Stimulated activated CD8-positive, alpha-beta memory T cell treated with anti-CD3 and anti-CD28 coated beads, Interleukin-7, amount 100 ng/mL, for 24 hours (primary cell): ENCODE data around the gene NDUFA3.

Experiments
- DNase-seq: peaks from one replicate; pipeline ENCODE4 v3.0.0-alpha.2; 2020; ENCODE audit warnings: low read depth

Gene NDUFA3

DNA sequence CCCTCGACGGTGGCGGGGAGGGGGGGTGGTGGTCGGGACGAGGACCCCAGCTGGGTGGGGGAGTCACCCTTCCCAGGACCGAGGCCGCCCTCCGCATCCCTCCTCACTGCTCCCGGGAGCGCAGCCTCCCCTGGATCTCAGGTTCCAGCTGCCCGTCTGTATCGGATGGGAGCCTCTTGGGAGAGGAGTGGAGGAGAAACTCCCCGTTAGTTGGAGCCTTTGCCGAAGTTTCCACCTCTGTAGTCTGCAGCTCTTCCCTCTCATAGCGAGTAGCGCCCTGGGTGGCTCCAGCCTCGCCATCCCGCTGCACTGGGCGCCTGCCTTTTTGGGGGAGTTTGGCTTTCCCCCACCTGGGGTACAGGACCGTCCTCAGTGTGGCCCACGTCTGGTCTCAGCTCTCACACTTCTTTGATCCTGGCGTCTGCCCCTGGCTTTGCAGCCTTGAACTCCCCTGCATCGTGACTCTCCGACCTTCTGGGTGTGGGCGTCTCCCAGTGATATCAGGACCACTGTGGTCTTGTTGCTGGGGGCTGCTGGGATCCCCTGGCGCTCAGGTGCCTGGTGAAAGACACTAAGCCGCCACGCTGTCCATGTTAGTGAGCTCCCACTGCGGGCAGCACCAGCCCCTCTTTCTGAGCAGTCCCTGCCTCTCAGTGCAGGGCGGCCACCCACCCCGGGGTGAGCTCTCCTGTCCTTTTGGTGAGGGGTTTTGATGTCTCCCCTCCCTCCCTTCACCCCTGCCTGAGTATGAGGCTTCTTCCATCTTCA lies 36.0 kb downstream of the NDUFA3 start:
- DNase-seq, result no peak

GRCh38 chr19:54141356-54141755 lies 38.7 kb downstream of the NDUFA3 start:
- no peak for DNase-seq

DNA sequence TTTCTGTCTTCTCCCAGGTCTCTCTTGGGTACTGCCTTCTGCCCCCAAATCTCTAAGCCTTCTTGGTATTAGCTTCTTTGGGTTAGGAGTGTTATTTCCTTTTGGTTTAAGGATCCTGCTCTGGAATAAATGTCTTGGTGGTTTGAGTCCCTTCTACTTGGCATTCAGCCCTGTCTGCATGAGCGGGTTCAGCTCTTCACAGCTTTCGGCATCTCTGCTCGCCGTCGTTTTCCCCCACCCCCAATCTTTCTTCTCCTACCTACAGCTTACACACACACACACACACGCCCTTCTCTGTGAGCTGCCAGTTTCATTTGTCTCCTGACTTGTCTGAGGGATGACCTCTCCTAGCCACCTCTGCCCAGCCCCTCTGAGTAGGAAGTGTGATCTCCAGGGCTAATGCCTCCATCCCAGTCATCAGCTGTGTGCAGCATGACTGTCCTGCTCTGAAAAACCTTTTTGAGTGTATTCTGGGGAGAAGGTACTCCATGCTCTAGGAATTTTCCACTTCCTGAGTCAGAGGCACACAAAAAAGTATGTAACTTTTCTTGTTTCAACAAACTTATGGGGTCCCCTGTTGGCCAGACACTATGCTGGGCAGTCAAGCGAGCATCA lies 39.6 kb downstream of the NDUFA3 start:
- no peak for DNase-seq

DNA sequence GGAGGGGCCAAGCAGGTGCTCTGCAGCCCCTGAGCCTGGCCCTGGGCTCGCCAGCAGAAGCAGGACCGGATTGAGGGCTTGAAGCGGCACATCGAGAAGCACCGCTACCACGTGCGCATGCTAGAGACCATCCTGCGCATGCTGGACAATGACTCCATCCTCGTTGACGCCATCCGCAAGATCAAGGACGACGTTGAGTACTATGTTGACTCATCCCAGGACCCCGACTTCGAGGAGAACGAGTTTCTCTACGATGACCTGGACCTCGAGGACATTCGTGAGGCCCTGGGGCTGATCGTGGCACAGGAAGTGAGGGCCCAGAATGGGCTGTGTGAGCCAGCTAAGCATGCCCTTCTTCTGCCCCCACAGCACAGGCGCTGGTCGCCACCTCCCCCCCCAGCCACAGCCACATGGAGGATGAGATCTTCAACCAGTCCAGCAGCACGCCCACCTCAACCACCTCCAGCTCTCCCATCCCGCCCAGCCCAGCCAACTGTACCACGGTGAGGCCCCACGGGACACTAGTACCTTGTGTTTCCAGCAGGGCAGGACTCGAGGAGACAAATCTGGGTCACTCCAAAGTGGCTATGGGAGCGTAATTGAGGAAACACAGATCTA lies 43.0 kb downstream of the NDUFA3 start:
- no peak for DNase-seq

DNA sequence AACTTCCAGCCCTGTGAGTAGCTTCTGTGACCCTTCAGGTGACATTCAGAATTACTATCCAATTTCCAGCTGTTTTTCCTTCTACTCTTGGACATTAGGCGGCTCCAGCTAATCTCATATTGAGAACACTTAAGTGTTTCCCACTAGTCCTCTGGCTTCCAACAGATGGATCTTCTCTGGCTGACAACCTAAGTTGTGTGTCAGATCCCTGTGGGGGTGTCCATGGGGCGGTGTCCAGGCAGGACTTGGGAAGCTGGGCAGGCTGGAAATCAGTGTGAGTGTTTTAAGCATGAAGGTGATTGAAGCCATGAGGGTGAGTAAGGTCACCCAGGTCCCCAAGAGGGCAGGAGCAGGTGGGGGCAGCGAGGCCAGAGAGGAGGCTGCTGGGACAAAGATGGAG lies 45.0 kb downstream of the NDUFA3 start:
- no peak for DNase-seq

DNA sequence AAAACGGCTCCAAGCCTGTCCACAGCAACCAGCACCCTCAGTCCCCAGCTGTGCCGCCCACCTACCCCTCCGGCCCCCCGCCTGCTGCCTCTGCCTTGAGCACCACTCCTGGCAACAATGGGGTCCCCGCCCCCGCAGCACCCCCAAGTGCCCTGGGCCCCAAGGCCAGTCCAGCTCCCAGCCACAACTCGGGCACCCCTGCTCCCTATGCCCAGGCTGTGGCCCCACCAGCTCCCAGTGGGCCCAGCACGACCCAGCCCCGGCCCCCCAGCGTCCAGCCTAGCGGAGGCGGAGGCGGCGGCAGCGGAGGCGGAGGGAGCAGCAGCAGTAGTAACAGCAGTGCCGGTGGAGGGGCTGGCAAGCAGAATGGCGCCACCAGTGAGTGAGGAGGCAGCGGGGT lies 45.5 kb downstream of the NDUFA3 start:
- DNase-seq, result no peak

GRCh38 chr19:54149021-54149812 lies 46.6 kb downstream of the NDUFA3 start:
- no peak for DNase-seq

GRCh38 chr19:54151362-54152035 lies 48.8 kb downstream of the NDUFA3 start:
- DNase-seq, result no peak

DNA sequence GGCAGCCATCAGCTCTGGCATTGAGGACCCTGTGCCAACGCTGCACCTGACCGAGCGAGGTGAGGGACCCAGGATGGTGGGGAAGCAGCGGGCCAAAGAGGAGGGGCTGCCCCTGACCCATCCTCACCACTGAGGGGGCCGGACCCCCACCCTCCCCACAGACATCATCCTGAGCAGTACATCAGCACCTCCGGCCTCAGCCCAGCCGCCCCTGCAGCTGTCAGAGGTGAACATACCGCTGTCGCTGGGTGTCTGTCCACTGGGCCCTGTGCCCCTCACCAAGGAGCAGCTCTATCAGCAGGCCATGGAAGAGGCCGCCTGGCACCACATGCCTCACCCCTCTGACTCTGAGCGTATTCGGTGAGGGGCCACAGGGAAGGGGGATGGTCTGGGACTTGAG lies 49.6 kb downstream of the NDUFA3 start:
- DNase-seq, result no peak

GRCh38 chr19:54152878-54153524 lies 50.3 kb downstream of the NDUFA3 start:
- no peak for DNase-seq

DNA sequence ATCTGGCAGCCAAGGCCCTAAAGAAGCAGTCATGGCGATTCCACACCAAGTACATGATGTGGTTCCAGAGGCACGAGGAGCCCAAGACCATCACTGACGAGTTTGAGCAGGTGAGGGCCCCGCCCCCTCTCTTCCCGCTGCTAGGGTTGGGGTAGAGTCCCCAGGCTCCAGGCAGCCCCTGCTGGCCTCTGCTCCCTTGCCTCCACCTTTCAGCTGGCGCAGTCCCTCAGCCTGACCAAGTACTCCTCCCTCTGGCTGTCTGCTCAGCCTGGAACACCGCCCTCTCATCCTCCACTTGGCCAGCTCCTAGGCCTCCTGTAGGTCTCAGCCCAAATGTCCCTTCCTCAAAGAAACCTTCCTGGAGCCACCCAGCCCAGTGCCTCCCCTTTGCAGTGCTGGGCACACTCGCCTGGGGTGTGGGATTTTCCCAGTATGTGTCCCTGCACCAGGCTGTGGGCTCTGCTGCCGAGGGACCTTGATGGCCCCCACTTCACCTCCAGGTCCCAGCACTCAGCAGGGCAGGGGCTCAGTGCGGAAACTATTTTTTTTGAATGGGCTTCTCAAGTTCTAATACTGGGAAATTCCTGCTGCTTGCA lies 51.2 kb downstream of the NDUFA3 start:
- no peak for DNase-seq

DNA sequence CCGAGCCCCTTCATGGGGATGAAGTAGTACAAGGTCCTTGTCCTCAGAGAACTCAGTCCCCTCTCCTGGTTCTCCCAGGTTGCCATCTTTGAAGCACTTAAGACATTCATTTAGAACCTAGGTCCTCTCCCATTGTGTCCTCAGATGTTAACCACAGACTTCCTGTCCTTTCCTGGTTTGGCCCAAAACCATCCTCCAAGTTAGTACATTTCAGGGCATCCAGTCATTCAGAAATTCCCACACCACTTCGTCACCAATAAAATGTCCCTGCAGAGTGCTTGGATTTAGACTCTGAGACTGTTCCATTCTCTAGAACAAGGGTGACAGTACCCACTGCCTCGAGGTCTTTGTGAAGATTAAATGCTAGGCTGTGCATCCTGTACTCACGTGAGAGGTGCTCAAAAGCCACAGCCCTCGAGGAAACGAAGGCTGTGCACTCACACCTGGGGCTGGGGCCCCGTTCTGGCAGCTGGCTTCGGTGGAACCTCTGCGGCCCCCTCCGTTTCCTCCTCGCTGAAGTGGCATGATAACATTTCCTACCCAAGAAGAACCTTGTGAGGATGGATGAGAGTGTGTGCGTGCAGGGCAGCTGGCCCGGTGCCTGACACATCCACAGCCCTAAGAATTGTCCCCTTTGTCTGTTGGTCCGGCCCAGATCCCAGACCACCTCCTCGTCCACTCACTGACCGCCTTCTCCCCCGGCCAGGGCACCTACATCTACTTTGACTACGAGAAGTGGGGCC lies 52.1 kb downstream of the NDUFA3 start:
- no peak for DNase-seq

- DNase-seq, result no peak
Observed at GRCh38 chr19:54155694-54156093, 53.0 kb downstream of the NDUFA3 start.

DNA sequence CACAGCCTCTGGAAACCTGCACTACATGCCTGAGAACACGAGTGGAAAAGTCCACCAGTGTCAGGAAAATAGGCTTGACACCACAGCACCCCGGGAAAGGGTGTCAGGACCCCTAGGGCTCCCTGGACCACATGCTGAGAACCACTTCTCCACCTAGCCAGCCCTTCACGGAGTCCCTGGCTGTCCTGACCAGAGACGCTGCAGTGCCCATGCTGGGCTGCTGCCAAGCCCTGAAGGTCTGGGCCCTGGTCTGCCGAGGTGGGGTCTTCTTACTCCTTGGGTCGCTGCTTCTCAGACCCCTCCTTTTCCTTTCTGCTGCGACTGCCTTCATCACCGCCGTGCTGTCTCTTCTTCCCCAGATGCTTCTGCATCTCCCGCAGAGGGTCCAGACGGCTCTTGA lies 53.8 kb downstream of the NDUFA3 start:
- no peak for DNase-seq

GRCh38 chr19:54156953-54157352 lies 54.3 kb downstream of the NDUFA3 start:
- DNase-seq, result no peak
